SU-DHL-6 (cell line): ENCODE data around the gene BMPR2.
"Not testable (repeated sequence)": the region's sequence is repeated elsewhere in the genome, so short reads cannot be mapped to it uniquely, and the experiment has no call there.

Experiments
- H2AFZ ChIP-seq: fragments of 200-600 bp; sonication (generic); 2 replicates; pipeline ENCODE4 v1.6.1; 2014; ENCODE audit warnings: low read depth, mild to moderate bottlenecking, moderate library complexity, mixed read lengths, antibody characterized with exemption, low read length; ENCODE audit not compliant: severe bottlenecking
- H3F3A ChIP-seq: fragments of 200-600 bp; shearing (Covaris generic); 2 replicates; pipeline ENCODE4 v1.6.0; 2016; ENCODE audit warnings: antibody characterized with exemption, mild to moderate bottlenecking; ENCODE audit not compliant: insufficient read depth
- H3K27ac ChIP-seq: fragments of 200-600 bp; sonication (generic); 2 replicates; pipeline ENCODE4 v1.5.1; 2016; ENCODE audit warnings: low read depth, mild to moderate bottlenecking, low read length, moderate library complexity, mixed read lengths
- H3K27me3 ChIP-seq: fragments of 200-600 bp; sonication (generic), shearing (Covaris generic); 2 replicates; pipeline ENCODE4 v1.6.0; 2014; ENCODE audit warnings: mild to moderate bottlenecking, low read length
- H3K36me3 ChIP-seq: fragments of 200-600 bp; sonication (generic); 2 replicates; pipeline ENCODE4 v1.6.1; 2014; ENCODE audit warnings: mild to moderate bottlenecking, low read length, mixed read lengths
- H3K4me2 ChIP-seq: fragments of 300-600, 200-600 bp; shearing (Covaris generic), sonication (generic); 2 replicates; pipeline ENCODE4 v1.6.0; 2014; ENCODE audit warnings: low read length, low read depth, mild to moderate bottlenecking; ENCODE audit not compliant: poor library complexity, severe bottlenecking
- H3K4me3 ChIP-seq: fragments of 200-600 bp; sonication (generic); 2 replicates; pipeline ENCODE4 v1.5.1; 2014; ENCODE audit warnings: antibody characterized with exemption, low read length, mild to moderate bottlenecking, mixed read lengths; ENCODE audit not compliant: insufficient read depth, poor library complexity, severe bottlenecking
- H3K79me2 ChIP-seq: fragments of 200-600 bp; sonication (generic); 2 replicates; pipeline ENCODE4 v1.6.1; 2014; ENCODE audit warnings: mild to moderate bottlenecking, low read length, moderate library complexity; ENCODE audit not compliant: insufficient read depth
- H3K9ac ChIP-seq: fragments of 200-600 bp; sonication (generic); 2 replicates; pipeline ENCODE4 v1.7.0; 2014; ENCODE audit warnings: mild to moderate bottlenecking, low read length
- H3K9me2 ChIP-seq: fragments of 200-600 bp; sonication (generic); replicated peaks from 2 replicates; pipeline ENCODE4 v1.6.1; 2014; ENCODE audit warnings: low read length; ENCODE audit not compliant: insufficient read depth
- H3K9me3 ChIP-seq: fragments of 200-600 bp; sonication (generic); 2 replicates; pipeline ENCODE4 v1.6.1; 2014; ENCODE audit warnings: low read length, mixed read lengths; ENCODE audit not compliant: insufficient read depth
- H4K20me1 ChIP-seq: fragments of 200-600 bp; sonication (generic); 2 replicates; pipeline ENCODE4 v1.6.1; 2014; ENCODE audit warnings: low read depth, mild to moderate bottlenecking, antibody characterized with exemption, low read length, moderate library complexity, mixed read lengths
- CTCF ChIP-seq: fragments of 200-600 bp; sonication (generic); IDR thresholded peaks from one replicate; pipeline ENCODE4 v1.5.1; 2017; ENCODE audit warnings: antibody characterized with exemption, mild to moderate bottlenecking, low read length, moderate library complexity; ENCODE audit not compliant: insufficient read depth, poor library complexity, severe bottlenecking
- EZH2phosphoT487 ChIP-seq: fragments of 200-600 bp; sonication (generic), shearing (Covaris generic); conservative IDR thresholded peaks from 2 replicates; pipeline ENCODE4 v1.6.1; 2018; ENCODE audit warnings: mild to moderate bottlenecking, antibody characterized with exemption, low read length, moderate library complexity, mixed read lengths

Gene BMPR2

GRCh38 chr2:202499841-202500240 lies 123.7 kb downstream of the BMPR2 start:
- H3F3A ChIP-seq, H3K9me3 ChIP-seq, H3K79me2 ChIP-seq, H3K9ac ChIP-seq, H4K20me1 ChIP-seq, H3K9me2 ChIP-seq, H3K4me2 ChIP-seq, H3K36me3 ChIP-seq, H2AFZ ChIP-seq, H3K27me3 ChIP-seq, H3K27ac ChIP-seq, H3K4me3 ChIP-seq: not testable (repeated sequence)

- not testable (repeated sequence) for H3K27ac ChIP-seq, H3K36me3 ChIP-seq, H3K27me3 ChIP-seq, H2AFZ ChIP-seq, H4K20me1 ChIP-seq, H3K4me2 ChIP-seq, H3K9me3 ChIP-seq, H3K9me2 ChIP-seq, H3F3A ChIP-seq, H3K9ac ChIP-seq, H3K79me2 ChIP-seq, H3K4me3 ChIP-seq
Measured at GRCh38 chr2:202503276-202503675, 127.1 kb downstream of the BMPR2 start.

GRCh38 chr2:202508686-202509085 lies 132.6 kb downstream of the BMPR2 start:
- H3K9me3 ChIP-seq = no peaks in the 10 kb centered on the region
- H3K36me3 ChIP-seq = no peaks in the 10 kb centered on the region
- H3K4me2 ChIP-seq = no peak overlapping the region
- H4K20me1 ChIP-seq = no peaks in the 10 kb centered on the region
- H3K27ac ChIP-seq = no peak overlapping the region
- no peaks in the 10 kb centered on the region for H3K27me3 ChIP-seq
- TF ChIP-seq EZH2phosphoT487 (no peak), CTCF (no peak)
- H3K4me3 ChIP-seq = no peak overlapping the region
- no peaks in the 10 kb centered on the region for H3K9me2 ChIP-seq
- 0 out of 2 replicates have a peak, but pooled peaks cover 4% of the 10 kb centered on the region for H3F3A ChIP-seq
- no peaks in the 10 kb centered on the region for H3K79me2 ChIP-seq
- H3K9ac ChIP-seq = no peak overlapping the region
- no peak overlapping the region for H2AFZ ChIP-seq

- Histone ChIP-seq H3K27me3 (no peaks in the 10 kb centered on the region), H3K36me3 (no peaks in the 10 kb centered on the region), H2AFZ (no peak overlapping the region), H3K27ac (no peak overlapping the region), H4K20me1 (no peaks in the 10 kb centered on the region), H3K9me2 (no peaks in the 10 kb centered on the region), H3K9me3 (no peaks in the 10 kb centered on the region), H3K4me2 (no peak overlapping the region), H3K4me3 (no peak overlapping the region), H3K79me2 (no peaks in the 10 kb centered on the region), H3K9ac (no peak overlapping the region), H3F3A (0 out of 2 replicates have a peak, but pooled peaks cover 4% of the 10 kb centered on the region)
- no peak for TF ChIP-seq EZH2phosphoT487
- TF ChIP-seq CTCF = no peak
Measured at GRCh38 chr2:202510911-202511310, 134.8 kb downstream of the BMPR2 start.
